Activated CD8-positive, alpha-beta T cell treated with anti-CD3 and anti-CD28 coated beads for 36 hours (primary cell): Measurements from ENCODE around the gene TFB1M. TPM values are rescaled to one million over a fixed set of nuclear protein-coding genes. Genes with fewer than 3 reads are reported as not detected.

Source experiments
- ATAC-seq: fragments of 200-7000 bp; cut with Tn5 transposase; one replicate; pipeline ENCODE4 v1.10.0; 2021; ENCODE audit warnings: mild to moderate bottlenecking, moderate library complexity
- CTCF ChIA-PET: fragments of 350-600 bp; sonication (Branson Sonifier 250); formaldehyde crosslinking; loops from one replicate; lab custom pipeline; 2021; ENCODE audit warnings: antibody characterized with exemption; lab: Charles Lee
- POLR2A ChIA-PET: fragments of 350-600 bp; sonication (Branson Sonifier 250); formaldehyde crosslinking; loops from one replicate; lab custom pipeline; 2021; ENCODE audit warnings: antibody characterized with exemption; lab: Charles Lee
- DNase-seq: peaks from one replicate; pipeline ENCODE4 v3.0.0-alpha.2; 2020
- H3K27ac Mint-ChIP-seq: one replicate; pipeline ENCODE4 v1.8.0; 2021; ENCODE audit warnings: mild to moderate bottlenecking, mixed read lengths
- H3K27me3 Mint-ChIP-seq: one replicate; pipeline ENCODE4 v1.8.0; 2021; ENCODE audit warnings: mixed read lengths
- H3K36me3 Mint-ChIP-seq: one replicate; pipeline ENCODE4 v1.8.0; 2021; ENCODE audit warnings: low read depth, mixed read lengths
- H3K4me1 Mint-ChIP-seq: one replicate; pipeline ENCODE4 v1.8.0; 2021; ENCODE audit warnings: low read depth, mixed read lengths
- H3K4me3 Mint-ChIP-seq: one replicate; pipeline ENCODE4 v1.8.0; 2021; ENCODE audit warnings: mild to moderate bottlenecking, moderate library complexity, mixed read lengths
- H3K9me3 Mint-ChIP-seq: one replicate; pipeline ENCODE4 v1.8.0; 2021; ENCODE audit warnings: mixed read lengths
- intact Hi-C: fragments of 100-400 bp; cut with micrococcal nuclease; formaldehyde crosslinking; loops from one replicate; pipeline ENCODE4 v1.10.0; 2022
- total RNA-seq, 2 experiments: library from RNA; stranded (reverse); gene quantifications; one replicate each; pipeline ENCODE4 v1.2.3, GENCODE V29; 2021
- TF ChIP-seq, protein P1 (sequence below): fragments of 200-600 bp; IDR thresholded peaks from one replicate; pipeline ENCODE4 v1.8.0; 2022; ENCODE audit warnings: antibody characterized with exemption, mild to moderate bottlenecking

The TFB1M gene
- total RNA-seq, 2 experiments from 2014 or later = 70.9 to 76.6 TPM

DNA sequence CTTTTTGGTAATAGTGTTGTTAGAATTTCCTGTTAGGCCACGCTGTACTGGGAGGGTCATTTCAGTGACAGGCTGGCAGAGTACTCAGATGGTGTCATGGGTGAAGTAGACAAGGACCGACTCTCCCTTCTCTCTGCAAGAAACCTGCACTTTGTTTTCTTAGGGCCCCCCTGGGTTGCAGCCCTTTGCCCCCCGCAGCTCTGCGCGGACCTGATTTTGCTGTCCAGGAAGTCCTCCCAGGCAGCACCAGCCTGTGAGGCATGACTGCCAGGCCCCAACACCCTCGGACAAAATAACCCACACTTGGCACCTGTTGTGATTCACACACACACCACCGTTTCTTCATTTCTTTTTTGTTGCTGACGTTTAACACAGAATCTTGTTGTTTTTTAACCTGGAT is 72.3 kb downstream of the TFB1M start:
- intact Hi-C loops = no loop called here
- H3K4me1 Mint-ChIP-seq = no peaks in the 10 kb centered on the region
- ChIA-PET CTCF (interaction anchor here (0.9 to 1.8 kb wide), 3 partner anchors 15 to 314 kb away, joined by 3 to 4 read pairs (median 3); no protein-coding TSS in a partner anchor), POLR2A (interaction anchor here (0.8 kb wide), 1 partner anchor 17 kb away, joined by 3 read pairs; no protein-coding TSS in a partner anchor)
- H3K4me3 Mint-ChIP-seq = no peak overlapping the region
- DNase-seq = no peak
- H3K27ac Mint-ChIP-seq = no peak overlapping the region
- peaks cover 4% of the 10 kb centered on the region for H3K27me3 Mint-ChIP-seq
- peaks cover 2% of the 10 kb centered on the region for H3K9me3 Mint-ChIP-seq
- H3K36me3 Mint-ChIP-seq = peaks cover 4% of the 10 kb centered on the region
- ATAC-seq = no peak
- TF ChIP-seq, protein P1, sequence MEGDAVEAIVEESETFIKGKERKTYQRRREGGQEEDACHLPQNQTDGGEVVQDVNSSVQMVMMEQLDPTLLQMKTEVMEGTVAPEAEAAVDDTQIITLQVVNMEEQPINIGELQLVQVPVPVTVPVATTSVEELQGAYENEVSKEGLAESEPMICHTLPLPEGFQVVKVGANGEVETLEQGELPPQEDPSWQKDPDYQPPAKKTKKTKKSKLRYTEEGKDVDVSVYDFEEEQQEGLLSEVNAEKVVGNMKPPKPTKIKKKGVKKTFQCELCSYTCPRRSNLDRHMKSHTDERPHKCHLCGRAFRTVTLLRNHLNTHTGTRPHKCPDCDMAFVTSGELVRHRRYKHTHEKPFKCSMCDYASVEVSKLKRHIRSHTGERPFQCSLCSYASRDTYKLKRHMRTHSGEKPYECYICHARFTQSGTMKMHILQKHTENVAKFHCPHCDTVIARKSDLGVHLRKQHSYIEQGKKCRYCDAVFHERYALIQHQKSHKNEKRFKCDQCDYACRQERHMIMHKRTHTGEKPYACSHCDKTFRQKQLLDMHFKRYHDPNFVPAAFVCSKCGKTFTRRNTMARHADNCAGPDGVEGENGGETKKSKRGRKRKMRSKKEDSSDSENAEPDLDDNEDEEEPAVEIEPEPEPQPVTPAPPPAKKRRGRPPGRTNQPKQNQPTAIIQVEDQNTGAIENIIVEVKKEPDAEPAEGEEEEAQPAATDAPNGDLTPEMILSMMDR = no peak

DNA sequence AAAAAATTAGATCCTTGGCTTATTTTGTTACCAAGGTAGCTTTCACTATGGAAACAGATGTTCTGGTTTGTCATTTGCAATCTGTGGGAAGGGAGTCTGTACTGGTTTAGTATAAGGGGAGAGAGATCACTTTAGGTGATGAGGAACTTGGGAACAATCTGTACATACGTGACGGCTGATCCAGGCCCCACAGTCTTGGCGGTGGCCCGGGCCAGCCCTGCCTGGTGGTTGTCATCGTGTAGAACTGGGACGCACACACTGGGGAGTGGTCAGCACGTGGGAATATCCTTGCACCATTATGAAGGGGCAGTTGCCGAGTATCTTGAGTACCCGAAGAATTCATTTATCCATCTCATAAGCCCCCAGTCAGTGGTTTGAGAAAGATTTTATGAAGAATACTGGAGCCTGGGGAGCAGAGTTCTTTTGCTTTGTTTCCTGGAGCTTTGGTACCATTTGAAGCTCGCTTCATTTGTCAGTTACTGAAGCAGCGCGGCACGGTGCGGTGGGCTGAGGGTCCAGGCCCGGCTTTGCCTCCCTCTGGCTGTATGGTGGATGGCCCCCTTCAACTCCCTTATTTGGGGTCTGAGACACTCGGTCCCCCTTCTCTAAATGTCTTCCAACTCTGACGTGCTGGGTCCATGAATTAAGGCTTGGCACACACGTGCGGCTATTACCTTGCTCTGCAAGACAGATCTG is 73.2 kb downstream of the TFB1M start:
- Mint-ChIP-seq H3K27me3 (peaks cover 4% of the 10 kb centered on the region), H3K4me1 (no peaks in the 10 kb centered on the region), H3K36me3 (peaks cover 4% of the 10 kb centered on the region), H3K9me3 (peaks cover 2% of the 10 kb centered on the region), H3K4me3 (no peak overlapping the region), H3K27ac (no peak overlapping the region)
- DNase-seq (no peak), ATAC-seq (no peak)
- intact Hi-C loops = no loop called here
- ChIA-PET CTCF (interaction anchor here (0.9 to 1.8 kb wide), 3 partner anchors 14 to 313 kb away, joined by 3 to 4 read pairs (median 3); no protein-coding TSS in a partner anchor), POLR2A (interaction anchor here (0.8 to 1.2 kb wide), 2 partner anchors 16 to 20 kb away, joined by 3 to 4 read pairs; no protein-coding TSS in a partner anchor)
- TF ChIP-seq, protein P1 = no peak

DNA sequence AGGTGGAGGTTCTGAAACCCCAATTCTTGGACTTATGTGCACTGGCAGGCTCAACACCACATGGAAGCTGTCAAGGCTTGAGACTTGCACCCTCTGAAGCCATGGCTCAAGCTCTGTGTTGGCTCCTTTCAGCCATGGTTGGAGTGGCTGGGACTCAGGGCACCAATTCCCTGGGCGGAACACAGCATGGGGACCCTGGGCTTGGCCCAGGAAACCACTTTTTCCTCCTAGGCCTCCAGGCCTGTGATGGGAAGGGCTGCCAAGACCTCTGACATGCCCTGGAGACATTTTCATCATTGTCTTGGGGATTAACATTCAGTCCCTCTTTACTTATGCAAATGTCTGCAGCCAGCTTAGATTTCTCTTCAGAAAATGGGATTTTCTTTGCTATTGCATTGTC is 76.7 kb downstream of the TFB1M start:
- H3K27me3 Mint-ChIP-seq = peaks cover 4% of the 10 kb centered on the region
- intact Hi-C loops = no loop called here
- ChIA-PET CTCF (no interaction called here), POLR2A (interaction anchor here (0.9 kb wide), 1 partner anchor 25 kb away, joined by 3 read pairs; no protein-coding TSS in a partner anchor)
- no peak for DNase-seq
- no peak overlapping the region for H3K27ac Mint-ChIP-seq
- no peak overlapping the region for H3K4me3 Mint-ChIP-seq
- H3K9me3 Mint-ChIP-seq = peaks cover 2% of the 10 kb centered on the region
- H3K4me1 Mint-ChIP-seq = no peaks in the 10 kb centered on the region
- peaks cover 4% of the 10 kb centered on the region for H3K36me3 Mint-ChIP-seq
- no peak for ATAC-seq
- TF ChIP-seq, protein P1 = no peak

DNA sequence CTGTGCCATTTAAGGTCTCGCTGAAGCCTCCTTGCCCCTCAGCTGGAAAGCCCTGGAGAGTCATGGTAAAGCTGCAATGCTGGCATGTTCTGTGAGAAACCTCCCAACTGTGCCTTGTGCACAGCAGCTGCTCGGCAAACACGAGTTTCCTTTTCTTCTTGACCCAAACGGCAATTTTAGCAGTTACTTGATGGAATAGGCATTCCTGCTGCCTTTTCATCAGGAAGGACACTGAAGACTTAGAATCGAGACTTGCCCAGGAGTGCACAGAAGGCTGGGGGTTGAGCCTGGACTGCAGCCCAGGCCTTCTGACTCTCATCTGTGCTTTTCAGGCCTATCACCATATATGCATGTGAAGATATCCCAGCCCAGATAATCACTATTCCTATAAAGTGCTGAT is 79.2 kb downstream of the TFB1M start:
- no peak for DNase-seq
- peaks cover 4% of the 10 kb centered on the region for H3K27me3 Mint-ChIP-seq
- intact Hi-C loops = no loop called here
- peaks cover 4% of the 10 kb centered on the region for H3K36me3 Mint-ChIP-seq
- H3K4me1 Mint-ChIP-seq = no peaks in the 10 kb centered on the region
- TF ChIP-seq, protein P1 = no peak
- H3K9me3 Mint-ChIP-seq = peaks cover 5% of the 10 kb centered on the region
- CTCF ChIA-PET = no interaction called here
- no peak overlapping the region for H3K27ac Mint-ChIP-seq
- POLR2A ChIA-PET = no interaction called here
- no peak for ATAC-seq
- no peak overlapping the region for H3K4me3 Mint-ChIP-seq

DNA sequence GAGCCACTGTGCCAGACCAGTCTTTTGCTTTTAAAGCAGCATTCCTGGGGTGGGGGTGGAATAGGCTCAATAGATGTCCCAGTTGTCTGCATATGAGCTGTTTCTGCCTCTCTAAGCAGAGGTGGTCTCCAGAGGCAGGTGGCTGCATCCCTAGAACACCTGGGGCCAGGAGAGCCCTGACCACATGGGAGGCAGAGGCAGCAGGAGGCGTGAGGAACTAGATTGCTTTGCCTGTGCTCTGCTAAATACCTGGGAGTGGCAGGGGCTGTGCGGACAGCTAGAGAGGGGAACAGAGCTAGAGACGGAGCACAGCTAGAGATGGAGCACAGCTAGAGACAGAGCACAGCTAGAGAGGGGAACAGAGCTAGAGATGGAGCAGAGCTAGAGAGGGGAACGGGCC is 79.6 kb downstream of the TFB1M start:
- Mint-ChIP-seq H3K9me3 (peaks cover 7% of the 10 kb centered on the region), H3K27me3 (peaks cover 4% of the 10 kb centered on the region), H3K27ac (no peak overlapping the region), H3K36me3 (peaks cover 4% of the 10 kb centered on the region), H3K4me3 (no peak overlapping the region), H3K4me1 (no peaks in the 10 kb centered on the region)
- TF ChIP-seq, protein P1 = no peak
- intact Hi-C loops = no loop called here
- DNase-seq = no peak
- no peak for ATAC-seq
- ChIA-PET CTCF (no interaction called here), POLR2A (no interaction called here)
